Naive thymus-derived CD8-positive, alpha-beta T cell (primary cell): Measurements from ENCODE around the gene SCN2A. TPM values are rescaled to one million over a fixed set of nuclear protein-coding genes. Genes with fewer than 3 reads are reported as not detected.
"Not testable (repeated sequence)": the region's sequence is repeated elsewhere in the genome, so short reads cannot be mapped to it uniquely, and the experiment has no call there.

Experiments used
- ATAC-seq, 2 donors: fragments of 150-1000 bp; cut with Tn5 transposase in 1 of 2; sonication (Bioruptor Pico), chemical (Tn5 transposase) in 1 of 2; 1 replicate in 1 of 2; 2 replicates in 1 of 2; pipeline ENCODE4 v1.10.0; 2021; ENCODE audit warnings: mild to moderate bottlenecking in 2 of 2, moderate library complexity in 2 of 2
- POLR2A ChIA-PET: fragments of 350-600 bp; sonication (Branson Sonifier 250); formaldehyde crosslinking; loops from one replicate; lab custom pipeline; 2021; ENCODE audit warnings: antibody characterized with exemption; lab: Charles Lee
- DNase-seq, 10 donors: peaks; one replicate each; pipeline versions ENCODE4 v3.0.0 to v3.0.0-alpha.2; 2020 to 2022
- H3K27ac Mint-ChIP-seq, 10 donors: one replicate each; pipeline ENCODE4 v1.8.0; 2020 to 2022; ENCODE audit warnings: mild to moderate bottlenecking in 10 of 10, mixed read lengths in 10 of 10, moderate library complexity in 4 of 10, inconsistent platforms in 1 of 10
- H3K27me3 Mint-ChIP-seq, 5 donors: one replicate each; pipeline ENCODE4 v1.8.0; 2021 to 2022; ENCODE audit warnings: mixed read lengths in 5 of 5
- H3K36me3 Mint-ChIP-seq, 3 donors: one replicate each; pipeline ENCODE4 v1.8.0; 2020 to 2022; ENCODE audit warnings: mixed read lengths in 3 of 3, mild to moderate bottlenecking in 2 of 3, inconsistent platforms in 1 of 3
- H3K4me1 Mint-ChIP-seq, 4 donors: one replicate each; pipeline ENCODE4 v1.8.0; 2021 to 2022; ENCODE audit warnings: mixed read lengths in 4 of 4
- H3K4me3 Mint-ChIP-seq, 10 donors: one replicate each; pipeline ENCODE4 v1.8.0; 2020 to 2022; ENCODE audit warnings: mild to moderate bottlenecking in 10 of 10, mixed read lengths in 10 of 10, moderate library complexity in 6 of 10, inconsistent platforms in 1 of 10
- H3K9me3 Mint-ChIP-seq, 9 donors: one replicate each; pipeline ENCODE4 v1.8.0; 2020 to 2022; ENCODE audit warnings: mixed read lengths in 9 of 9, mild to moderate bottlenecking in 3 of 9, inconsistent platforms in 1 of 9, moderate library complexity in 1 of 9
- polyA plus RNA-seq, 3 donors: library from polyadenylated mRNA; unstranded; fragments of 300-500 nt; fragmentation: Illumina TruSeq; gene quantifications; one replicate each; pipeline ENCODE4 v1.2.3, GENCODE V29; 2021
- total RNA-seq, 8 experiments: library from RNA in 2 of 8; stranded (reverse) in 2 of 8; gene quantifications; one replicate each; pipeline ENCODE4 v1.2.3 and lab custom pipeline; 2021 to 2026

The SCN2A gene
- total and polyA plus RNA-seq, 5 experiments from 2014 or later: not detected

DNA sequence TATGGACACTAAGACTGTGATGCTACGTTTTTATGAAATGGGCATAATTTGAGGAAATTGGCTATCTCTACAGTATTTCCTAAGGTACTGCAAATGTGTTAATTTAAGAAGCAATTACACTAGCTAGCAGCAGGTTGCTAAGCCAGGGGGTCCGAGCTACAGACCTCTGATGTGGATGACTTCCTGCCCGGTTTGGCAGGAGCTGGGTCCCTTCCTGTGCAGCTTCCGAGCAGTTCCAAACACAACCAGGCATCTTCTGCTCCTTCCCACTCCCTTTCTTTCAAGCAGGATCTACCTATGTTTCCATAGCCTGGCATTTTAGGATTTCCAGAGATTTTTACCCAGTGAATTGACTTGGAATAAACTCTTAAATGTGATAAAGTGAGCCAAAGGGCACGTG is 55.7 kb downstream of the SCN2A start:
- Mint-ChIP-seq H3K36me3 (no peaks in the 10 kb centered on the region), H3K9me3 (no peaks in the 10 kb centered on the region), H3K4me3 (no peak overlapping the region), H3K27me3 (peaks cover 0 to 9% (median 5%) of the 10 kb centered on the region in 5 donors), H3K27ac (no peak overlapping the region), H3K4me1 (peaks cover 2 to 6% (median 4%) of the 10 kb centered on the region in 4 donors)
- POLR2A ChIA-PET: no interaction called here
- ATAC-seq (no peak), DNase-seq (no peak)

DNA sequence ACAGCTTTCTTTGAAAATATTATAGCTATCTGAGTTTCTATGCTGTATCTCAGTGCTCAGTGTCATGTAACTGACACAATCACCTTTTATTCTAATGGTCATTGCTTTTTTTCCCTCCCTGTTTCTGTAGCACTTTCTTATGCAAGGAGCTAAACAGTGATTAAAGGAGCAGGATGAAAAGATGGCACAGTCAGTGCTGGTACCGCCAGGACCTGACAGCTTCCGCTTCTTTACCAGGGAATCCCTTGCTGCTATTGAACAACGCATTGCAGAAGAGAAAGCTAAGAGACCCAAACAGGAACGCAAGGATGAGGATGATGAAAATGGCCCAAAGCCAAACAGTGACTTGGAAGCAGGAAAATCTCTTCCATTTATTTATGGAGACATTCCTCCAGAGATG is 56.4 kb downstream of the SCN2A start:
- peak overlapping the region in 2 of 10 donors; percentile 26 to 63 for H3K27ac Mint-ChIP-seq
- DNase-seq (no peak), ATAC-seq (no peak)
- H3K27me3 Mint-ChIP-seq: peaks cover 0 to 9% (median 5%) of the 10 kb centered on the region in 5 donors
- no peaks in the 10 kb centered on the region for H3K36me3 Mint-ChIP-seq
- peaks cover 2 to 6% (median 4%) of the 10 kb centered on the region in 4 donors for H3K4me1 Mint-ChIP-seq
- POLR2A ChIA-PET: no interaction called here
- no peaks in the 10 kb centered on the region for H3K9me3 Mint-ChIP-seq
- H3K4me3 Mint-ChIP-seq: peak overlapping the region in 1 of 10 donors; percentile 38

DNA sequence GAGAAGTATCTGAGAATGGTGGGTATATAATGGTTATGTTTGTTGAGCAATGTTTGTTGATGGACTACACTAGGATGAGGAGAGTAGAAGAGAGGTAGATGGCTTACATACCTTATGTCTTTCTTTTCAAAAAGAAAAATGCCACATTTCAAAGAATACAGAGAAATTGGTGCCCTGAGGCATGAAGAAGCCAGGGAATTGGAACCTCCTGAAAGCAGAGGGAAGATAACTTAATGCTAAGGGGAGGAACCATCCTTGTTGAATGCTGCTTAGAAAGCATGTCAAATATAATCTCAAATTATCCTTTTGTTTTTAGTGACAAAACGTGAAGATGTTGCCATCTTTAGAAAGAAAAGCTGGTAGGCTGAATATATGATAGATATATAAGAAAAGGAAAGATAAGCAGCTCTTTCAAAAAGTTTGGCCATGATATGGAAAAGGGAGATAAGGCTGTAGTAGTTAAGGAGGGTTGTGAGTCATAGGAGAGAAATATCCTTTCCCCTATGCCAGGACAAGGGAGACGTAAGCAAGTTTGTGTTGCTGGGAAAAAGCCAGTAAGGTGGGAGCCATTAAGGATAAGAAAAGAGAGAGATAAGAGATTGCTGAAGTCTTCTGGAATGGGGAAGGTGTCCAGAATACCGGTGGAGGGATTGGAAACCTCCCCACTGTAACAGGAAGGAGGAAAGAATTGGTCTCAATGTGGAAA is 66.3 kb downstream of the SCN2A start:
- H3K27ac Mint-ChIP-seq: peak overlapping the region in 1 of 10 donors; percentile 18
- DNase-seq (no peak), ATAC-seq (no peak)
- no peaks in the 10 kb centered on the region for H3K9me3 Mint-ChIP-seq
- POLR2A ChIA-PET: no interaction called here
- no peak overlapping the region for H3K4me3 Mint-ChIP-seq
- H3K4me1 Mint-ChIP-seq: no peaks in the 10 kb centered on the region
- no peaks in the 10 kb centered on the region for H3K36me3 Mint-ChIP-seq
- peaks cover 0 to 11% (median 7%) of the 10 kb centered on the region in 5 donors for H3K27me3 Mint-ChIP-seq

DNA sequence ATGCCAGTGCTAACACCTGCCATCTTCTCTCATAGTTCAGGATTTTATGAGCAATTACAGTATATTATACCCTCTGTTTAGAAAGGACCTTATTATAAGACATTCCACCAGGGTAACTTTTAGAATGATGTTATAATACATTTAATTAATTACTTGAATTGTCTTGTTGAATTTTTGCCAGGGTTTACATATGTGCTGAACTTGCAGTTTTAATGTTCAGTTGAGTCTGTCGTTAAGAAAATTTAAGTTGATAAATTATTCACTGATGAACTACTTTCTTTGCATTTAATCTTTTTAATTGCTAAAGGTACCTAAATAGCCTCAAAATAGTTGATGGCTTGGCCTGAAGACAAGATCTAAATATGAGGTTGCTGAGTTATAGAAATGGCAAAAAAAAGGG is 68.1 kb downstream of the SCN2A start:
- Mint-ChIP-seq H3K9me3 (no peaks in the 10 kb centered on the region), H3K27ac (no peak overlapping the region), H3K4me3 (no peak overlapping the region), H3K36me3 (no peaks in the 10 kb centered on the region), H3K4me1 (no peaks in the 10 kb centered on the region), H3K27me3 (peaks cover 0 to 11% (median 6%) of the 10 kb centered on the region in 5 donors)
- POLR2A ChIA-PET: no interaction called here
- DNase-seq: no peak
- ATAC-seq: no peak

DNA sequence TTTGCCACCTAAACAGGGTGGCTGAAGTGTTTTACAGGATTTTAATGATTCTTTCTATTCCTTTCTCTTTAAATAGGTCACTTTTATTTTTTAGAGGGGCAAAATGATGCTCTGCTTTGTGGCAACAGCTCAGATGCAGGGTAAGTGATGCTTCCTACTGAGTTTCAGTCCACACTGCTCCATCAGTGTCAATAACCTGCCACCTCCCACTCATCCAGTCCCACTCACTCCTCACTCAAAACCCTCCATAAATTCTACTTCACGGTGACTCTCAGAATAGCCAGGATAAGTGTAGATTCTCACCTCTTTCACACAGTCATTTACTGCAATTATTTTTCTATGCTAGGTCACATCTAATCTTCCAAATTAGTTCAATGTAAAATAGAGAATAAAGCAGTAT is 72.7 kb downstream of the SCN2A start:
- no peaks in the 10 kb centered on the region for H3K4me1 Mint-ChIP-seq
- peaks cover 0 to 10% (median 1%) of the 10 kb centered on the region in 5 donors for H3K27me3 Mint-ChIP-seq
- H3K27ac Mint-ChIP-seq: no peak overlapping the region
- POLR2A ChIA-PET: no interaction called here
- H3K9me3 Mint-ChIP-seq: no peaks in the 10 kb centered on the region
- ATAC-seq: no peak
- no peak for DNase-seq
- H3K36me3 Mint-ChIP-seq: no peaks in the 10 kb centered on the region
- H3K4me3 Mint-ChIP-seq: no peak overlapping the region

DNA sequence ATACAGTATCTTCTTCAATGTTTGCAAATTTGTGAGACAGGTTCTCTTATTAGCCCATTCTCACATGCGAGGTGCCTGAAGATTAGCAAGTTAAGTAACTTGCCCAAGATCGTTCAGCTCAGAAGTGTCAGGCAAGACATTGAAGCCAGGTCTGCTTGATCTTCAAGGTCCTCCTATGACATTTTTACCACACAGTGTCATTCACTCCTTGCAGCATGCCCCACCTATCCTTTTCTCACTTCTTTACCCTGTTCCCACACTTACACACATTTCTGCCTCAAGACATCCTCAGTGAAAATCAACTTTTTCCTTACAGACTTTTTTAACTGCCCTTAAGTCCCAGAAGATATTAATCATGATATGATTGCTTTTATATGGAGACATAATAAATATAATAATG is 73.8 kb downstream of the SCN2A start:
- POLR2A ChIA-PET: no interaction called here
- peaks cover 0 to 10% (median 1%) of the 10 kb centered on the region in 5 donors for H3K27me3 Mint-ChIP-seq
- no peak overlapping the region for H3K4me3 Mint-ChIP-seq
- H3K4me1 Mint-ChIP-seq: no peaks in the 10 kb centered on the region
- no peak overlapping the region for H3K27ac Mint-ChIP-seq
- no peaks in the 10 kb centered on the region for H3K36me3 Mint-ChIP-seq
- no peak for ATAC-seq
- DNase-seq: no peak
- no peaks in the 10 kb centered on the region for H3K9me3 Mint-ChIP-seq

DNA sequence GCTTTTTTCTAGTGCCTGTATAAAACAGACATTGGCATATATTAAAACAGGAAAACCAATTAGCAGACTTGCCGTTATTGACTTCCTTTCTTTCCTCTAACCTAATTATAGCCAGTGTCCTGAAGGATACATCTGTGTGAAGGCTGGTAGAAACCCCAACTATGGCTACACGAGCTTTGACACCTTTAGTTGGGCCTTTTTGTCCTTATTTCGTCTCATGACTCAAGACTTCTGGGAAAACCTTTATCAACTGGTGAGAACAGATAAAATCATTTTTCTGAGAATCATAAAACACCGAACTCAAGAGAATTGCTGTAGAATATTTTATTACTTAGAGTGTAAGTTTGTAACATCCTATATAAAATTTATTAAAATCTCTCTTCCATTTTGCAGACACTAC is 74.3 kb downstream of the SCN2A start:
- Mint-ChIP-seq H3K27me3 (peaks cover 0 to 10% (median 1%) of the 10 kb centered on the region in 5 donors), H3K4me1 (no peaks in the 10 kb centered on the region), H3K36me3 (no peaks in the 10 kb centered on the region), H3K27ac (no peak overlapping the region), H3K4me3 (no peak overlapping the region), H3K9me3 (no peaks in the 10 kb centered on the region)
- no peak for DNase-seq
- POLR2A ChIA-PET: no interaction called here
- no peak for ATAC-seq

DNA sequence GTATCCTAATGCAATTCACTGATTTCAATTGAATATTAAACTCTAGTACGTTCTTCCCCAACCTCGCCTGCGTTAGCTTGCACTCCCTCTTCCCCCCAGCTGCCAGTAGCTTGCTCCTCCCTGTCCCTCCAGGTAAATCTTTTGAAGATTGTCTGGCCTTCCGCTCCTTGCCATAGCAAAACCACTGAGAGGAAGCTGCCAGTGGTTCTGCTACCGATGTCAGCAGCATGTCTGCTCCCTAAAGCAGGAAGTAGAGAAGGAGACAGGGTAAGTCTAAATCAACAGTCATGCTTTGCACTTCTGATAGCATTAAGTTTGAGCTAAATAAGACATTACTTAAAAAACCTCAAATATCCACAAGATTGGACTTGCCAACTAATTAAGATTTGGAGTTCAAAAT is 89.1 kb downstream of the SCN2A start:
- peaks cover 8 to 21% (median 12%) of the 10 kb centered on the region in 4 donors for H3K4me1 Mint-ChIP-seq
- POLR2A ChIA-PET: no interaction called here
- H3K4me3 Mint-ChIP-seq: peak overlapping the region in 9 of 10 donors; percentile 34 to 79 (median 67)
- H3K9me3 Mint-ChIP-seq: no peaks in the 10 kb centered on the region
- peaks cover 0 to 1% (median 0%) of the 10 kb centered on the region in 5 donors for H3K27me3 Mint-ChIP-seq
- peak; percentile 76 to 90 for ATAC-seq
- no peaks in the 10 kb centered on the region for H3K36me3 Mint-ChIP-seq
- DNase-seq: peak in 7 of 10 donors; percentile 1 to 41 (median 14)
- peak overlapping the region in 6 of 10 donors; percentile 1 to 82 (median 8) for H3K27ac Mint-ChIP-seq

DNA sequence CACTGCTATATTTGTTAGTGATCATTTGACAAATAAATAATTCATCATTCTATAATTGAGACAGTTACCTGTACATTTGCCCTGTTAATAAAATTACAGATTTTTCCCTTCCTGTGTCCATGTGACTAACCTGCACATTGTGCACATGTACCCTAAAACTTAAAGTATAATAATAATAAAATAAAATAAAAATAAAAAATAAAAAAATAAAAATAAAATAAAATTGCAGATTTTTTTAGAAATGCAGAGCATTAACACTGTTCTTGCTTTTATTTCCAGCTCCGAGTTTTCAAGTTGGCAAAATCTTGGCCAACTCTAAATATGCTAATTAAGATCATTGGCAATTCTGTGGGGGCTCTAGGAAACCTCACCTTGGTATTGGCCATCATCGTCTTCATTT is 105.1 kb downstream of the SCN2A start:
- H3K9me3 Mint-ChIP-seq, H3K27ac Mint-ChIP-seq, H3K36me3 Mint-ChIP-seq, POLR2A ChIA-PET, H3K4me1 Mint-ChIP-seq, ATAC-seq, DNase-seq, H3K4me3 Mint-ChIP-seq: not testable (repeated sequence)
- peaks cover 0 to 27% (median 4%) of the 10 kb centered on the region in 5 donors for H3K27me3 Mint-ChIP-seq

DNA sequence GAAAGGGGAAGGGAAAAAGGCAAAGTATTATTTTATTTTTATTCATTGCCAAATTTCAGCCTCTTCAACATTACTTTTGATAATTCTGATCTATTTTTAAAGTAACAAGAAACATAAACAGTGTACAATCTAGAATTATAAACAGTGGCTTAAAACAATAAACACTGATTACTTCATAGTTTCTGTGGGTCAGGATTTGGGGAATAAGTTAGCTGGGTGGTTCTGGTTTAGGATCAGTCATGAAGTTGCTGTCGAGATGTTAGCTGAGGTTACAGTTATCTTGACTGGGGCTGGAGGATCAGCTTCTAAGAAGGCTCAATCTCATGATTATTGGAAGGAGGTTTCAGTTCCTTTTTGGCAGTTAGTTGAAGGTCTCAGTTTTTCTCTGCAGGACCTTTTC is 109.2 kb downstream of the SCN2A start:
- POLR2A ChIA-PET: no interaction called here
- no peaks in the 10 kb centered on the region for H3K9me3 Mint-ChIP-seq
- H3K27me3 Mint-ChIP-seq: peaks cover 0 to 27% (median 4%) of the 10 kb centered on the region in 5 donors

DNA sequence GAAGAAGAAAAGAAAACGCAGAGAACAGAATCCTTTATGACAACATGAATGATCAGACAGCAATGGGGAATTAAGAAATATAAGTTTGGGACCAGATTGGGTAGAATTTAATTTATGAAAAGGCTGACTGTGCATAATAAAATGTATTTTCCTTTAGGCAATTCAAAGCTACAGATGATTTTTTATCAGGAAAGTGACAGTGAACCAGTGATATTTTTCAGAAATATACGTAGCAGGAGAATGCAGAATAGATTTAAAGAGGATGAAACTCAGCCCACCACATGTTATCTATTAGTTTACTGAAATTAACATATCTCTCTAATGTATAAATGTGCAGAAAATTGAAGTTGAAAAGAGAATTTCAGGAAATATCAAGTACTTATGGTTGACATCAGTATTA is 110.0 kb downstream of the SCN2A start:
- no peak overlapping the region for H3K27ac Mint-ChIP-seq
- no peak for ATAC-seq
- H3K36me3 Mint-ChIP-seq: no peaks in the 10 kb centered on the region
- POLR2A ChIA-PET: no interaction called here
- DNase-seq: no peak
- no peak overlapping the region for H3K4me3 Mint-ChIP-seq
- H3K9me3 Mint-ChIP-seq: no peaks in the 10 kb centered on the region
- H3K4me1 Mint-ChIP-seq: no peaks in the 10 kb centered on the region
- peaks cover 0 to 27% (median 4%) of the 10 kb centered on the region in 5 donors for H3K27me3 Mint-ChIP-seq

More for the DNA sequence above, 109.2 kb downstream of the SCN2A start:
- Mint-ChIP-seq H3K27ac (no peak overlapping the region), H3K4me3 (no peak overlapping the region), H3K4me1 (no peaks in the 10 kb centered on the region), H3K36me3 (no peaks in the 10 kb centered on the region)
- ATAC-seq (no peak), DNase-seq (no peak)

DNA sequence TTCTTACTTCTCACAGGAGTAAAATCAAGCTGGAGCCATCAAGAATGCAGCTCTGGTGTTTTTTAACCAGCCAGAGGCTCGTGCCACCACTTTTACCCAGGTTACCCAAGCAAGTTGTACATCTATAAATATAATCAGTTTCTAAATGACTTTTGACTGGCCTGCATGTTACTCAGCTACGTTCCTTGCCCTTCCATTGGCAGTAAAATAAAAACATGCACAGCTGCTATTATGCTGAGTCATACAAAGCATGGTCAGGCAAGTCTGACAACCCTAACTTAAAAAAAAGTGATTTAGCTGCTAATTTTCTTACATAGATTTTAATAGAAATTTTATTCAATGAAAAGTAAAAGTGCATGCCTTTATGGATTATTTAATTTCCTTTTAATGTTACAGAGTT is 118.5 kb downstream of the SCN2A start:
- Mint-ChIP-seq H3K36me3 (no peaks in the 10 kb centered on the region), H3K4me3 (no peak overlapping the region), H3K27me3 (peaks cover 0 to 2% (median 0%) of the 10 kb centered on the region in 5 donors), H3K9me3 (no peaks in the 10 kb centered on the region), H3K27ac (no peak overlapping the region), H3K4me1 (no peaks in the 10 kb centered on the region)
- POLR2A ChIA-PET: no interaction called here
- ATAC-seq: no peak
- no peak for DNase-seq

DNA sequence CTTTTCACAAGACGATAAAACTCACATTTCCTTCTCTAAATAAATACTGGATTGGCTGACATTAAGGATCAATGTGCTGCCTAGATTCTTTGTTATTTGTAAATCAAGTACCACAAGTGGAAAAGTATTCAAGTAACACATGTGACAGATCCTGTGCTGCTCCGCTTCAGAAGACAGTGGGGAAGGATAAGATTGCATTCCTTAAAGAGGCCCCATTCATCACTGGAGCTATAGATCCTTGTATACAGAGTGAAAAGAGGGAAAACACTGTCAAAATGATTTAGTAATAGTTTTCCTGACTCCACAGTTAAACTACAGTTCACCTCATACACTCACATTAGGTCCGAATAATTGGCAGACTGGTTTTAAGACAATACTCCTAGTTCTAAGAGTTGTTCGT is 122.3 kb downstream of the SCN2A start:
- no peak overlapping the region for H3K4me3 Mint-ChIP-seq
- no peak overlapping the region for H3K27ac Mint-ChIP-seq
- H3K27me3 Mint-ChIP-seq: peaks cover 0 to 2% (median 0%) of the 10 kb centered on the region in 5 donors
- DNase-seq (no peak), ATAC-seq (no peak)
- no peaks in the 10 kb centered on the region for H3K9me3 Mint-ChIP-seq
- no peaks in the 10 kb centered on the region for H3K36me3 Mint-ChIP-seq
- no peaks in the 10 kb centered on the region for H3K4me1 Mint-ChIP-seq
- POLR2A ChIA-PET: no interaction called here
